Activated effector memory CD4-positive, alpha-beta T cell treated with anti-CD3 and anti-CD28 coated beads, Interleukin-2, amount 50 U/mL, for 16 hours (primary cell): Measurements from ENCODE around the gene CRYBA2.

ENCODE experiments used
- DNase-seq: peaks from one replicate; pipeline ENCODE4 v3.0.0-alpha.2; 2020

The CRYBA2 gene

DNA sequence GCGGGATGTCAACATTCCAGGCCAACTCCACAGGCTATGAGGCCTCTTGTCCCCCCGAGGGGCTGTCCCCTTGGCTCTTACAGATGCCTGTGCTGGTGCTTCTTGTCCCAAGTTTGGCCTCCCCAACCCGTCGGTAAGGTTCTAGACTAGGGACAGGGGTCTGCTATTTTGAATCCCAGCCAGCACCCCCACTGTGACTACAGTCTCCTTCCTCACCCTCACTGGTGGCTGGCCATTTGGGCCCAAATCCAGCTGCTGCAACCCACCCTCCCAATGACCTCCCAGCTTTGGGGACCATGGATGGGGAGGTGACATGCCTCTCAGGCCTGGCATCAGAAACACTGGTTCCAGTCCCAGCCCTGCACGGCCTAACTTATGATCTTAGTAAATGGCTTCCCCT, 29.4 kb upstream of the CRYBA2 start:
- no peak for DNase-seq

- no peak for DNase-seq
These were observed 28.8 kb upstream of the CRYBA2 start for GRCh38 chr2:219022041-219022440.

GRCh38 chr2:219021591-219021990, 28.4 kb upstream of the CRYBA2 start:
- no peak for DNase-seq

- no peak for DNase-seq
These were observed 27.6 kb upstream of the CRYBA2 start for GRCh38 chr2:219020604-219021365.

DNA sequence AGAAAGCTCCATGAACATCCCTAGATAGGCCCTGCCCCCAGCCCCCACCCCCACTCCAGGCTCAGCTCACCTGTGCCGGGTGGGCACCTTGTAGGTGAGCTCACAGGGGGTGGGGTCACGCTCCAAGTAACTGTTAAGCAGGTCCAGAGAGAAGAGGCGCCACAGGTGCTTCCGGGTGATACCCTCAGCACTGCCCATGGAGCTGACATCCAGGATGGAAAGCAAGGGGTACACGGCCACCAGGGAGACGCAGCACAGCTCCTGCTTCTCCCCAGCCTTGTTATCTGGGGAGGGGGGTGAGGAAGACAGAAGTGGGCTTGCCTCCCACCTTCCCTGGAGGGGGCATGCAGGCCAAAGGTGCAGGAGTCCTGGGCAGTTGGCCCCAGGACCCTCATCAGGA, 26.2 kb upstream of the CRYBA2 start:
- no peak for DNase-seq

GRCh38 chr2:219018726-219019125, 25.5 kb upstream of the CRYBA2 start:
- DNase-seq = no peak

- DNase-seq = no peak
These were observed 25.1 kb upstream of the CRYBA2 start for GRCh38 chr2:219018286-219018685.

- no peak for DNase-seq
These were observed 24.1 kb upstream of the CRYBA2 start for GRCh38 chr2:219017201-219017931.

GRCh38 chr2:219016721-219017120, 23.5 kb upstream of the CRYBA2 start:
- no peak for DNase-seq

- DNase-seq = no peak
These were observed 17.7 kb upstream of the CRYBA2 start for GRCh38 chr2:219010873-219011272.

- DNase-seq = peak; percentile 69
These were observed 17.0 kb upstream of the CRYBA2 start for GRCh38 chr2:219010162-219010756.

GRCh38 chr2:219009294-219009693, 16.1 kb upstream of the CRYBA2 start:
- no peak for DNase-seq

- no peak for DNase-seq
These were observed 10.8 kb upstream of the CRYBA2 start for GRCh38 chr2:219003979-219004378.

GRCh38 chr2:219003267-219003634, 10.0 kb upstream of the CRYBA2 start:
- no peak for DNase-seq

DNA sequence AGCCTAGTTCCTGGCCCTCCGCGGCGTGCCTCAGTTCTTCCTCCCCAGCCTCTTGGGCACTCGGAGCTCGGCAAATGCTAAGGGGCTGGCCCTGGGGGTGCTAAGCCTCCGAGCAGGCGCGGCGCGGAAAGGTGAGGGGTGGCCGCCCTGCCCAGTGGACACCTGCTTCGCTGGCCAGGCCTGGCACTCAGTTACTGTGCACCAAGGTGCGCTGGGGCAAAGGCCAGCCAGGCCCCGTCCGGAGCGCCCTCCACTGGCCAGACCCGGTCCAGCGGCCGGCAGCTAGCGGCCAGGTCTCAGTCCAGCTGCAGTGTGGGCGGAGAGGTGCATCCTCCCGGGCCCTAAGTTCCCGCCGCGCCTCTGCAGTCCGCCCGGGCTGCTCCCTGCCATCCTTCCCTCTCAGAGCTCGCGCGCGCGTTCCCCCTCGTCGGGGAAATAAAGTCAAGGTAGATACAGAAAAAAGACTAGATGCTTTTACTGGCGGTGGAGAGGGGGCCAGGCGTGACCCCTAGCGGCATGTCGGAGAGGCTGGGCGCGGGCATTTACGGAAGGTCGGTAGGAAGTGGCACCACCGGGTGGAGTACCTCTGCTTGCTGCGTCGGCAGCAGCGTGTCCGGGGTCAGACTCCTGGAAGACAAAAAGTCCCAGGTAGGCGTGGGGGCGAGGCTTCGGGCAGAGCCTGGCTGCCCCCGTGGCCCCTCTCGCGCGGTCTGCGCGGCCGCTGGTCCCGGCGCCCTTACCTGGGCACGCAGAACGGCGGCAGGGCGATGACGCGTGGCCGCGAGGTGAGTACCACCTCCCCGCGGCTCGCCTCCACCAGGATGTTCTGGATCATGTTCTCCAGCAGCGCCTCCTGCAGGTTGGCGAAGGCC, 9.4 kb upstream of the CRYBA2 start:
- DNase-seq = peak; percentile 81

- DNase-seq = peak; percentile 74
These were observed 8.6 kb upstream of the CRYBA2 start for GRCh38 chr2:219001577-219002394.

DNA sequence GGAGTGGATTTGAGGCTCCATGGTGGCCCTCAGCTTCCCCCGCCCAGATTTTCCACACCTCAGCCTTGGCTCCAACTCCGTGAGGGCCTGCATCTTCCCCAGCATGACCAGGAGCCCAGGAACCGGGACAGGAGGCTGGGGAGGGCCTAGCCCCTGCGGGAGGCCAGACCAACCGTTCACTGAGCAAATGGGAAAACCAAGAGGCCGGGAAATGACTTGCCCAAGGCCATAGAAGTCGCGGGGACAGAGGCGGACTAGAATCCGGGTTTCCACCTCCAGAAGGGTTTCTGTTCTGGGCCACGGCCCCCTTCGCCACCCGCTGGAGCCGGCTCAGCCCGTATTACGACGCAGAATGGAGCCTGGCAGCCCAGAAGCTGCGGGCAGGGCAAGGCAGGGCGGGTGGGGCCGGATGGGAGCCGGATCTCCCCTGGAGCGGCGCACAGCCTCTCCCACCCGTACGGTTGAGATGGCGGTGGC, 7.9 kb upstream of the CRYBA2 start:
- DNase-seq = no peak

- no peak for DNase-seq
These were observed 7.3 kb upstream of the CRYBA2 start for GRCh38 chr2:219000569-219000960.

GRCh38 chr2:218999881-219000568, 6.8 kb upstream of the CRYBA2 start:
- no peak for DNase-seq

DNA sequence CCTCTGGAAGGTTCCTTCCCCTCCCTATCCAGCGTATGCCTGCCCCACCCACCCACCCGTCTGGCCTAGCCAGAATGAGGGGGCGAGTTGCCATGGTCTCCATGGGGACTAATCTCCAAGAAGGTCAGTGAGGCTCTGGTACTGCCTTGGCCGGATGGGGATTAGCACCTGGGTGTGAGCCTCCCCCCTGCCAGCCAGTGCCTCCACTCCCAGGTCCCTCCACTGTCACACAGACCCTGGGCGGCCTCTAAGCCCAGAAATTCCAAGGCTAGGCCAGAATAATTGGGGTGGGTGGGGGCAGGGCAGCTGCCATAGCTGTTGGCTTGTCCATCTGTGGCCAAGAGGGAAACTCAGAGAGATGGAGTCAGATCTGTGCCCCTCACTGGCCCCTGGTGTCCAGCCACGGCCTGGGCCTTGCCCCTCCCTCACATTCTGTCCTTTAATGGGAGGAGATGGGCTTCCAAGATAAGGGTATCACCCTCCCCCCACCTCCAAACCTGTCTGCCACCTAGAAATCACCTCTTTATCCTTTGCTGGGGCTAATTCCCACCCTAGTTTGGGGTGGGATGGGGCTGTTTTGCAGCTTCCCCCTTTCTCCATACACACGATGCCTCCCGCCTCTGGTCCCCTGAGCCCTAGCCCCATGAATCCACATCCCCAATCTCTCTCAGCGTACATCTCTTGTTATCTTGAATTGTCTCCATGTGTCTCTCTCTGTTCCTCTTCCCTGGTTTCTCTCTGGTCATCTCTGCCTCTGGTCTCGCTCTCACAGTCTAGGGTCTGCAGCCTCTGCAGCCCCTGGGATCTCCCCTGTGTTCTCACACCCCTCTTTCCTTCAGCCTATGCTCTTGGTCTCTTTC, 6.0 kb upstream of the CRYBA2 start:
- no peak for DNase-seq
